Endothelial cell of umbilical vein (primary cell): ENCODE measurements around the gene CYSLTR2. TPM values are rescaled to one million over a fixed set of nuclear protein-coding genes. Genes with fewer than 3 reads are reported as not detected.

Source experiments
- Bru-seq: library from RNA; stranded (reverse); fragments of 400-500 nt; gene quantifications from one replicate; lab custom pipeline; 2021; lab: Mats Ljungman, UMichigan
- BruChase-seq, 2 experiments: library from RNA; stranded (reverse); fragments of 400-500 nt; gene quantifications; one replicate each; lab custom pipeline; 2021; lab: Mats Ljungman, UMichigan
- BruUV-seq: library from RNA; stranded (reverse); fragments of 400-500 nt; replicated peaks from 2 replicates; lab custom pipeline; 2021; lab: Mats Ljungman, UMichigan
- CTCF ChIA-PET: fragments of 300-600, 350-600 bp; sonication (Branson Sonifier 250); formaldehyde crosslinking; loops from one replicate; lab custom pipeline; 2021; ENCODE audit warnings: antibody characterized with exemption, inconsistent platforms; lab: Charles Lee
- POLR2A ChIA-PET: fragments of 300-600, 350-600 bp; sonication (Branson Sonifier 250); formaldehyde crosslinking; loops from one replicate; lab custom pipeline; 2021; ENCODE audit warnings: antibody characterized with exemption, inconsistent platforms; lab: Charles Lee
- DNase-seq: peaks from one replicate; pipeline ENCODE4 v3.0.0-alpha.2; 2011; ENCODE audit warnings: low read depth, low spot score
- FAIRE-seq: peaks from 2 replicates; lab custom pipeline; 2011; peaks lifted over from hg19 to GRCh38; lab: Jason Lieb, UNC
- H2AFZ ChIP-seq: 2 replicates; pipeline ENCODE4 v1.6.0; 2012; ENCODE audit warnings: low read depth, low read length, control low read depth, inconsistent platforms
- H3K27ac ChIP-seq: 2 replicates; pipeline ENCODE4 v1.5.1; 2011; ENCODE audit warnings: low read depth, mild to moderate bottlenecking, control low read depth, low read length, moderate library complexity; ENCODE audit not compliant: insufficient read depth
- H3K27me3 ChIP-seq, 2 experiments: 2 replicates each; pipeline versions ENCODE4 v1.6.0 to v1.6.1; 2011; ENCODE audit warnings: low read length in 2 of 2, mixed read lengths in 1 of 2; ENCODE audit not compliant: control insufficient read depth in 2 of 2, insufficient read depth in 2 of 2
- H3K36me3 ChIP-seq, 2 experiments: 2 replicates in 1 of 2; 3 replicates in 1 of 2; pipeline ENCODE4 v1.5.1; 2011; ENCODE audit warnings: low read length in 2 of 2, mild to moderate bottlenecking in 1 of 2, moderate library complexity in 1 of 2; ENCODE audit not compliant: control insufficient read depth in 2 of 2, insufficient read depth in 2 of 2; ENCODE audit errors: extremely low read depth in 1 of 2
- H3K4me1 ChIP-seq: 3 replicates; pipeline ENCODE4 v1.5.1; 2011; ENCODE audit warnings: mild to moderate bottlenecking, low read length; ENCODE audit not compliant: control insufficient read depth, insufficient read depth; ENCODE audit errors: extremely low read depth
- H3K4me2 ChIP-seq: 2 replicates; pipeline ENCODE4 v1.6.1; 2011; ENCODE audit warnings: low read length, control low read depth, mixed read lengths; ENCODE audit not compliant: insufficient read depth
- H3K4me3 ChIP-seq, 3 experiments: fragments of 200-600 bp in 1 of 3; sonication (generic), shearing (Covaris generic) in 1 of 3; replicated peaks in 1 of 3; 2 replicates each; pipeline ENCODE4 v1.5.1; 2011 to 2016; ENCODE audit warnings: control low read depth in 3 of 3, low read length in 3 of 3, mild to moderate bottlenecking in 2 of 3, inconsistent platforms in 1 of 3, low read depth in 1 of 3, moderate library complexity in 1 of 3; ENCODE audit not compliant: insufficient read depth in 1 of 3
- H3K79me2 ChIP-seq: 2 replicates; pipeline ENCODE4 v1.6.0; 2012; ENCODE audit warnings: low read length, inconsistent platforms; ENCODE audit not compliant: control insufficient read depth, insufficient read depth
- H3K9ac ChIP-seq: replicated peaks from 2 replicates; pipeline ENCODE3; 2011; ENCODE audit warnings: low read length, control low read depth; ENCODE audit not compliant: insufficient read depth; ENCODE audit errors: extremely low read depth
- H3K9me1 ChIP-seq: replicated peaks from 3 replicates; pipeline ENCODE4 v1.6.0; 2011; ENCODE audit warnings: mild to moderate bottlenecking, low read length; ENCODE audit not compliant: control insufficient read depth, insufficient read depth; ENCODE audit errors: extremely low read depth
- H3K9me3 ChIP-seq: replicated peaks from 2 replicates; pipeline ENCODE4 v1.5.1; 2012; ENCODE audit warnings: low read length, inconsistent platforms; ENCODE audit not compliant: control insufficient read depth, insufficient read depth
- H4K20me1 ChIP-seq: replicated peaks from 2 replicates; pipeline ENCODE3; 2011; ENCODE audit warnings: mild to moderate bottlenecking, low read length; ENCODE audit not compliant: control insufficient read depth, insufficient read depth; ENCODE audit errors: extremely low read depth
- EZH2 ChIP-seq: IDR thresholded peaks from 2 replicates; pipeline ENCODE4 v1.6.1; 2012; ENCODE audit warnings: borderline replicate concordance, low read depth, mild to moderate bottlenecking, moderate library complexity, low read length, inconsistent platforms; ENCODE audit not compliant: severe bottlenecking
- FOS ChIP-seq: IDR thresholded peaks from 2 replicates; pipeline ENCODE4 v1.6.1; 2011; ENCODE audit warnings: mild to moderate bottlenecking, low read length, moderate library complexity, borderline replicate concordance; ENCODE audit not compliant: insufficient read depth
- GATA2 ChIP-seq: IDR thresholded peaks from 2 replicates; pipeline ENCODE4 v1.7.0; 2011; ENCODE audit warnings: low read depth, mild to moderate bottlenecking, moderate library complexity, mixed read lengths, low read length; ENCODE audit not compliant: insufficient read length, insufficient read depth
- JUN ChIP-seq: IDR thresholded peaks from 2 replicates; pipeline ENCODE4 v1.6.1; 2011; ENCODE audit warnings: borderline replicate concordance, low read depth; ENCODE audit not compliant: insufficient read length, insufficient read depth
- MYC ChIP-seq: IDR thresholded peaks from one replicate; pipeline ENCODE4 v1.6.1; 2011; ENCODE audit warnings: mild to moderate bottlenecking, low read depth, low read length
- POLR2A ChIP-seq: IDR thresholded peaks from 2 replicates; pipeline ENCODE4 v1.6.1; 2012; ENCODE audit warnings: low read depth, mild to moderate bottlenecking, control low read depth, low read length
- POLR2AphosphoS5 ChIP-seq: IDR thresholded peaks from 2 replicates; pipeline ENCODE4 v1.6.1; 2012; ENCODE audit warnings: low read depth, mild to moderate bottlenecking, control low read depth, low read length, moderate library complexity; ENCODE audit not compliant: insufficient read depth
- dilution Hi-C: fragments of 300-500 bp; cut with MboI; formaldehyde crosslinking; loops from one replicate; pipeline ENCODE4 v1.15.0; 2019; ENCODE audit warnings: low sequenced_read_pairs; ENCODE audit not compliant: extremely low pct_ligation_motif_present
- intact Hi-C: fragments of 100-400 bp; cut with micrococcal nuclease; formaldehyde crosslinking; loops from one replicate; pipeline ENCODE4 v1.10.0; 2022
- long read RNA-seq: library from polyadenylated mRNA; stranded (forward); transcript quantifications from one replicate; pipeline ENCODE4 v2.0.0, GENCODE V29; 2021
- polyA minus RNA-seq, 3 experiments: library from RNA; depleted of rRNA, polyadenylated mRNA; stranded (reverse); fragments of >200 nt; gene quantifications; 1 replicate in 1 of 3; 2 replicates in 2 of 3; pipeline ENCODE4 v1.2.3, GENCODE V29; 2011
- polyA plus RNA-seq, 4 experiments: library from polyadenylated mRNA; depleted of rRNA in 3 of 4; stranded (reverse) in 3 of 4; unstranded in 1 of 4; fragments of >200 nt; gene quantifications; 2 replicates each; pipeline versions ENCODE4 v1.2.1 to v1.2.3, GENCODE V29; 2011 to 2012; ENCODE audit warnings: missing spikeins in 1 of 4
- total RNA-seq: library from RNA; stranded (reverse); gene quantifications from 2 replicates; pipeline ENCODE4 v1.2.3, GENCODE V29; 2021
- TF ChIP-seq, protein P1 (sequence below), 2 donors: IDR thresholded peaks; 1 replicate in 1 of 2; 2 replicates in 1 of 2; pipeline ENCODE4 v1.5.1; 2011; ENCODE audit warnings: low read length in 2 of 2, mild to moderate bottlenecking in 2 of 2, moderate library complexity in 2 of 2, control low read depth in 1 of 2, inconsistent platforms in 1 of 2, low read depth in 1 of 2; ENCODE audit not compliant: insufficient read depth in 1 of 2; ENCODE audit errors: extremely low read depth in 1 of 2
- TF ChIP-seq, protein P2 (sequence below): IDR thresholded peaks from 2 replicates; pipeline ENCODE4 v1.6.1; 2011; ENCODE audit not compliant: insufficient read depth, insufficient read length

The CYSLTR2 gene, protein sequence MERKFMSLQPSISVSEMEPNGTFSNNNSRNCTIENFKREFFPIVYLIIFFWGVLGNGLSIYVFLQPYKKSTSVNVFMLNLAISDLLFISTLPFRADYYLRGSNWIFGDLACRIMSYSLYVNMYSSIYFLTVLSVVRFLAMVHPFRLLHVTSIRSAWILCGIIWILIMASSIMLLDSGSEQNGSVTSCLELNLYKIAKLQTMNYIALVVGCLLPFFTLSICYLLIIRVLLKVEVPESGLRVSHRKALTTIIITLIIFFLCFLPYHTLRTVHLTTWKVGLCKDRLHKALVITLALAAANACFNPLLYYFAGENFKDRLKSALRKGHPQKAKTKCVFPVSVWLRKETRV
- 0.16 and 0.31 TPM in 2 replicates for total RNA-seq
- polyA plus RNA-seq: 0.05 and 0.10 TPM in 2 replicates
- 0.03 and 0.04 TPM in 2 replicates for polyA plus RNA-seq (2011; cell fraction: cytosol; rRNA removed)
- 0.20 and 0.25 TPM in 2 replicates for polyA plus RNA-seq (2011; cell fraction: nucleus; rRNA removed)
- polyA plus RNA-seq (2012): 0.07 TPM in 1 of 2 replicates, not detected in the other
- polyA minus RNA-seq: 0.17 and 0.28 TPM in 2 replicates
- polyA minus RNA-seq (2011; cell fraction: cytosol; rRNA and poly(A)+ RNA removed): not detected
- 0.14 and 0.19 TPM in 2 replicates for polyA minus RNA-seq (2011; cell fraction: nucleus; rRNA and poly(A)+ RNA removed)
- percentile 28 among the genes with signal in this experiment for Bru-seq, nascent RNA
- BruChase-seq, experiment 1, labeled RNA remaining after a 6-hour chase: percentile 12 among the genes with signal in this experiment
- BruChase-seq, experiment 2, labeled RNA remaining after a 2-hour chase: percentile 9 among the genes with signal in this experiment
- long read RNA-seq: 0 reads

DNA sequence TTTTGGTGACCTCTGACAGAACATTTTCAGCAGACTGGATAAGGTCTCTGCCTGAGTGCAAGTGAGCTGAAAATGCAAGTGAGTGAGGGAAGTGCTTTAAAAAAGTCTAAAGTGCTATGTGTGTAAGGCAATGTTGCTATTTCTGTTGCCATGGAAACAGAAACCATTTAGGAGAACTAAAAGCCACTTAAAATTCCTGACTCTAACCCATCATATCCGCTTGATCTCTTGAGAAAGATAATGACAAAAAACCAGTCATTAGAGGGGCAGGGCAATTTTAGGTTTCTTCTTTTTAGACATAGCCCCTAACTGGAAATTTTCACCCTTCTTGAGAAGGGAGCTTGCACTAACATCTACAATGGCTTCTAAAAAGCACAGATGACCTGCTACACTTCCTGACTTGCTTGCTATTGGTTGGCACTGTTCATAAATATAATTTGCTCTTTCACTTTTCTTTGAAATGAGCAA lies at the start of gene CYSLTR2:
TSS of gene CYSLTR2 (plus strand) at position 458 of the 468 bp plus-strand sequence. CDS start 52,889 bp downstream, outside the sequence.
- H3K9ac ChIP-seq: no peak within 1 kb of the TSS
- dilution Hi-C loops (no loop called here), intact Hi-C loops (no loop called here)
- no peak within 1 kb of the TSS for H3K27ac ChIP-seq
- no TSS peak for BruUV-seq
- DNase-seq (peak; percentile 50), FAIRE-seq (no peak)
- no peaks in the 10 kb centered on the region for H3K79me2 ChIP-seq
- ChIA-PET CTCF (no interaction called here), POLR2A (no interaction called here)
- H3K27me3 ChIP-seq: peaks cover 7 to 18% of the 10 kb centered on the region in 2 experiments
- no peaks in the 10 kb centered on the region for H4K20me1 ChIP-seq
- H3K36me3 ChIP-seq: no peaks in the 10 kb centered on the region
- H3K4me3 ChIP-seq: no peak within 1 kb of the TSS
- H3K9me1 ChIP-seq: no peaks in the 10 kb centered on the region
- H3K4me2 ChIP-seq: no peak within 1 kb of the TSS
- no peaks in the 10 kb centered on the region for H3K9me3 ChIP-seq
- no peak for TF ChIP-seq JUN
- H3K4me1 ChIP-seq: no peaks in the 10 kb centered on the region
- no peak within 1 kb of the TSS for H2AFZ ChIP-seq

DNA sequence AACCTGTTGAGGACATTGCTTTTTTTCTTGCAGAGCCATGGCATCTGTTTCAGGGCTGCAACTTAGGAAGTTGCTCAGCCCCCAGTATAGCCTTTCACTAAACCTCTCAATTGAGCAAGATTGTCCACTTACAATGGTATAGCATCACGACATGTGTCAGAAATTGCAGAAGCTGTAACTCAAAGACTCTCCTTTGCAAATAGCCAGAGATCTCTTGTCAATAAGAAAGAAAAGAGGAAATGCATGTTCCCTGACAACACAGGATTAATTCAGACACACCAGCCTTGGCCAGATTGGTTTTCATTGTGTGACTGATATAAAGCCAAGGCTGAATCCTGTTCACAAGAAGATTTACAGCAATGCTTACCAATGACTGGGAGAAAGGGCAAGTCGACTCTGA lies 38.7 kb upstream of the CYSLTR2 start:
- Histone ChIP-seq H3K79me2 (no peaks in the 10 kb centered on the region), H4K20me1 (no peaks in the 10 kb centered on the region), H3K27ac (no peak overlapping the region), H3K4me1 (no peaks in the 10 kb centered on the region), H3K4me3 (no peak overlapping the region), H3K9ac (no peak overlapping the region), H3K36me3 (no peaks in the 10 kb centered on the region), H2AFZ (no peak overlapping the region), H3K27me3 (peaks cover 0 to 4% of the 10 kb centered on the region in 2 experiments), H3K9me3 (no peaks in the 10 kb centered on the region), H3K9me1 (no peaks in the 10 kb centered on the region), H3K4me2 (no peak overlapping the region)
- TF ChIP-seq GATA2 (no peak), POLR2AphosphoS5 (no peak), EZH2 (no peak), FOS (no peak), JUN (no peak), POLR2A (no peak), MYC (no peak)
- TF ChIP-seq, protein P1, sequence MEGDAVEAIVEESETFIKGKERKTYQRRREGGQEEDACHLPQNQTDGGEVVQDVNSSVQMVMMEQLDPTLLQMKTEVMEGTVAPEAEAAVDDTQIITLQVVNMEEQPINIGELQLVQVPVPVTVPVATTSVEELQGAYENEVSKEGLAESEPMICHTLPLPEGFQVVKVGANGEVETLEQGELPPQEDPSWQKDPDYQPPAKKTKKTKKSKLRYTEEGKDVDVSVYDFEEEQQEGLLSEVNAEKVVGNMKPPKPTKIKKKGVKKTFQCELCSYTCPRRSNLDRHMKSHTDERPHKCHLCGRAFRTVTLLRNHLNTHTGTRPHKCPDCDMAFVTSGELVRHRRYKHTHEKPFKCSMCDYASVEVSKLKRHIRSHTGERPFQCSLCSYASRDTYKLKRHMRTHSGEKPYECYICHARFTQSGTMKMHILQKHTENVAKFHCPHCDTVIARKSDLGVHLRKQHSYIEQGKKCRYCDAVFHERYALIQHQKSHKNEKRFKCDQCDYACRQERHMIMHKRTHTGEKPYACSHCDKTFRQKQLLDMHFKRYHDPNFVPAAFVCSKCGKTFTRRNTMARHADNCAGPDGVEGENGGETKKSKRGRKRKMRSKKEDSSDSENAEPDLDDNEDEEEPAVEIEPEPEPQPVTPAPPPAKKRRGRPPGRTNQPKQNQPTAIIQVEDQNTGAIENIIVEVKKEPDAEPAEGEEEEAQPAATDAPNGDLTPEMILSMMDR (IDR thresholded peaks at IDR 0.05; ENCODE audit: extremely low read depth in 1 of 2, insufficient read depth in 1 of 2, low read depth in 1 of 2, low read length in 2 of 2): no peak
- TF ChIP-seq, protein P2, sequence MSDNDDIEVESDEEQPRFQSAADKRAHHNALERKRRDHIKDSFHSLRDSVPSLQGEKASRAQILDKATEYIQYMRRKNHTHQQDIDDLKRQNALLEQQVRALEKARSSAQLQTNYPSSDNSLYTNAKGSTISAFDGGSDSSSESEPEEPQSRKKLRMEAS: no peak
- no TSS peak for BruUV-seq
- CTCF ChIA-PET: no interaction called here
- intact Hi-C loops (no loop called here), dilution Hi-C loops (no loop called here)
- POLR2A ChIA-PET: no interaction called here
- DNase-seq: peak; percentile 27
- FAIRE-seq: no peak
